Measurements from ENCODE around the gene CDAN1. TPM values are rescaled to one million over a fixed set of nuclear protein-coding genes. Genes with fewer than 3 reads are reported as not detected.

Gene CDAN1
- total and polyA plus RNA-seq, 10 of the 15 experiments (the other 5 are each of a cell fraction or from before 2014, with no cell fraction given), result 0.56 to 14.2 (median 6.7) TPM

DNA sequence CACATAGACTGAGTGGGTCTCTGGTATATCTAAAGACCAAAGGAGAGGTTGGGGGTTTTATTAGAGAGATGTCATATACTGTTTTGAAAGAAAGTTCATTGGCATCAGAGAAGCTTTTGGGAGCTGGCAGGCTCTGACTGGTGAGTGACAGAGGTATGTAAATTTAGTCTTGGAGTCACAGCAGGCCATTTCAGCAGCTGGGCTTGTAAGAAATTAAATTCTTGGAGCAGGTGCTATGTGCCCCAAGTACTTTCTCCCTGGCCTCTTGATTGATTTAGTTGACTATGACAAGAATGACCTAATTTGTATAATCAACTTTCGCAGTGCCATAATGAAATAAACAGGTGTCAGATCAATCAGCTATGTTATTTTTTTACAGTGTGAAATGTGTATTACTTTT lies 47.8 kb upstream of the CDAN1 start:
- ChIA-PET RAD21 (ENCODE audit: unreplicated experiment) (no interaction called here), POLR2A (interaction anchor here (0.6 kb wide), 4 partner anchors 130 to 430 kb away, joined by 3 to 6 read pairs (median 3); no protein-coding TSS in a partner anchor)
- no TSS peak for BruUV-seq (replicated peaks)

DNA sequence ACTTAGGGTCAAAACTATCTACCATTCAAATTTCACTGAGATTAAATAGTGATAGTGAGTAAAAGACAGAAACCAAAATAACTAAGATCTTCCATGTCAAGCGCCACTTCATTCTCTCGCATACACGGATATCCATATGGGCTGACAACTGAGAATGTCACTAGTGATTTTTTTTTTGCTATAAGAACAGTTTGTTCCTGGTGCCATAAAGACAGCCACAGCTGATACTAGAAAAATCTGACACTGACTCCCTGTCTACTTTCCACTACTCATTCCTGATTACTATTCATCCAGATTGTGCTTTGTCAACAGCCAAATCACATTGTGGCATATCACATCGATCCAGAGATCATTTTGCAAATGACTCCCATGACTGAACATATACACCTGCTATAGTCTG lies 45.8 kb upstream of the CDAN1 start:
- 98% methylated on average over 4 of the region's 4 CpGs for WGBS (ENCODE audit: insufficient coverage, insufficient replicate concordance, low lambda C conversion rate, missing lambda C conversion rate)
- RAD21 ChIA-PET (ENCODE audit: unreplicated experiment), result no interaction called here
- H3K9me3 ChIP-seq (replicated peaks; ENCODE audit: control insufficient read depth, insufficient read depth, low read length), result no peaks in the 10 kb centered on the region
- ATAC-seq (no peak), FAIRE-seq (no peak), DNase-seq (ENCODE audit: low read depth, low spot score) (no peak)
- H3K9ac ChIP-seq (ENCODE audit: control insufficient read depth, insufficient read depth, low read length), result no peak overlapping the region
- CTCF ChIA-PET, result interaction anchor here (0.6 kb wide), 1 partner anchor 10 kb away, joined by 3 read pairs; no protein-coding TSS in a partner anchor
- no peaks in the 10 kb centered on the region for H3K4me1 ChIP-seq (ENCODE audit: control insufficient read depth, insufficient read depth, low read length)
- no peaks in the 10 kb centered on the region for H3K27me3 ChIP-seq (replicated peaks in 1 of 2; ENCODE audit: control insufficient read depth in 2 of 2, insufficient read depth in 2 of 2, low read length in 1 of 2)
- H3K27ac ChIP-seq (ENCODE audit: control insufficient read depth, insufficient read depth), result no peak overlapping the region
- no peaks in the 10 kb centered on the region for H3K36me3 ChIP-seq (ENCODE audit: control insufficient read depth in 2 of 2, insufficient read depth in 2 of 2, low read length in 1 of 2)
- no TSS peak for BruUV-seq (replicated peaks)
- H4K20me1 ChIP-seq (ENCODE audit: control insufficient read depth, insufficient read depth), result no peaks in the 10 kb centered on the region
- SMC1A ChIA-PET (ENCODE audit: uncharacterized antibody, unreplicated experiment), result interaction anchor here (1.2 to 1.6 kb wide), 2 partner anchors 47 to 80 kb away, joined by 4 to 5 read pairs; no protein-coding TSS in a partner anchor
- in situ Hi-C loops (cut with MboI), result no loop called here
- no peak overlapping the region for H3K4me3 ChIP-seq
- intact Hi-C loops (cut with micrococcal nuclease; ENCODE audit: unreplicated experiment), result no loop called here
- no peak for TF ChIP-seq KDM1A (IDR thresholded peaks at IDR 0.05; ENCODE audit: borderline replicate concordance)
- TF ChIP-seq, protein P1, sequence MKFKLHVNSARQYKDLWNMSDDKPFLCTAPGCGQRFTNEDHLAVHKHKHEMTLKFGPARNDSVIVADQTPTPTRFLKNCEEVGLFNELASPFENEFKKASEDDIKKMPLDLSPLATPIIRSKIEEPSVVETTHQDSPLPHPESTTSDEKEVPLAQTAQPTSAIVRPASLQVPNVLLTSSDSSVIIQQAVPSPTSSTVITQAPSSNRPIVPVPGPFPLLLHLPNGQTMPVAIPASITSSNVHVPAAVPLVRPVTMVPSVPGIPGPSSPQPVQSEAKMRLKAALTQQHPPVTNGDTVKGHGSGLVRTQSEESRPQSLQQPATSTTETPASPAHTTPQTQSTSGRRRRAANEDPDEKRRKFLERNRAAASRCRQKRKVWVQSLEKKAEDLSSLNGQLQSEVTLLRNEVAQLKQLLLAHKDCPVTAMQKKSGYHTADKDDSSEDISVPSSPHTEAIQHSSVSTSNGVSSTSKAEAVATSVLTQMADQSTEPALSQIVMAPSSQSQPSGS (IDR thresholded peaks at IDR 0.05; ENCODE audit: low read length), result no peak
- TF ChIP-seq, protein P2, sequence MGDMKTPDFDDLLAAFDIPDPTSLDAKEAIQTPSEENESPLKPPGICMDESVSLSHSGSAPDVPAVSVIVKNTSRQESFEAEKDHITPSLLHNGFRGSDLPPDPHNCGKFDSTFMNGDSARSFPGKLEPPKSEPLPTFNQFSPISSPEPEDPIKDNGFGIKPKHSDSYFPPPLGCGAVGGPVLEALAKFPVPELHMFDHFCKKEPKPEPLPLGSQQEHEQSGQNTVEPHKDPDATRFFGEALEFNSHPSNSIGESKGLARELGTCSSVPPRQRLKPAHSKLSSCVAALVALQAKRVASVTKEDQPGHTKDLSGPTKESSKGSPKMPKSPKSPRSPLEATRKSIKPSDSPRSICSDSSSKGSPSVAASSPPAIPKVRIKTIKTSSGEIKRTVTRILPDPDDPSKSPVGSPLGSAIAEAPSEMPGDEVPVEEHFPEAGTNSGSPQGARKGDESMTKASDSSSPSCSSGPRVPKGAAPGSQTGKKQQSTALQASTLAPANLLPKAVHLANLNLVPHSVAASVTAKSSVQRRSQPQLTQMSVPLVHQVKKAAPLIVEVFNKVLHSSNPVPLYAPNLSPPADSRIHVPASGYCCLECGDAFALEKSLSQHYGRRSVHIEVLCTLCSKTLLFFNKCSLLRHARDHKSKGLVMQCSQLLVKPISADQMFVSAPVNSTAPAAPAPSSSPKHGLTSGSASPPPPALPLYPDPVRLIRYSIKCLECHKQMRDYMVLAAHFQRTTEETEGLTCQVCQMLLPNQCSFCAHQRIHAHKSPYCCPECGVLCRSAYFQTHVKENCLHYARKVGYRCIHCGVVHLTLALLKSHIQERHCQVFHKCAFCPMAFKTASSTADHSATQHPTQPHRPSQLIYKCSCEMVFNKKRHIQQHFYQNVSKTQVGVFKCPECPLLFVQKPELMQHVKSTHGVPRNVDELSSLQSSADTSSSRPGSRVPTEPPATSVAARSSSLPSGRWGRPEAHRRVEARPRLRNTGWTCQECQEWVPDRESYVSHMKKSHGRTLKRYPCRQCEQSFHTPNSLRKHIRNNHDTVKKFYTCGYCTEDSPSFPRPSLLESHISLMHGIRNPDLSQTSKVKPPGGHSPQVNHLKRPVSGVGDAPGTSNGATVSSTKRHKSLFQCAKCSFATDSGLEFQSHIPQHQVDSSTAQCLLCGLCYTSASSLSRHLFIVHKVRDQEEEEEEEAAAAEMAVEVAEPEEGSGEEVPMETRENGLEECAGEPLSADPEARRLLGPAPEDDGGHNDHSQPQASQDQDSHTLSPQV (IDR thresholded peaks at IDR 0.05), result no peak
- no peak for TF ChIP-seq BMI1 (IDR thresholded peaks at IDR 0.05; ENCODE audit: borderline replicate concordance)
- no peak for TF ChIP-seq BCL11A (IDR thresholded peaks at IDR 0.05; ENCODE audit: low read depth, low read length)
- TF ChIP-seq NFYB (IDR thresholded peaks at IDR 0.05; ENCODE audit: insufficient read depth, low read depth, low read length), result no peak
- TF ChIP-seq STAT3 (IDR thresholded peaks at IDR 0.05; ENCODE audit: low read depth, low read length), result no peak
- H3K4me2 ChIP-seq (ENCODE audit: control insufficient read depth, insufficient read depth), result no peak overlapping the region
- H2AFZ ChIP-seq (ENCODE audit: control insufficient read depth, low read depth, low read length), result no peak overlapping the region
- POLR2A ChIA-PET, result no interaction called here
- no peaks in the 10 kb centered on the region for H3K79me2 ChIP-seq (ENCODE audit: control insufficient read depth, insufficient read depth, low read length)

More for the DNA sequence above, 47.8 kb upstream of the CDAN1 start:
- TF ChIP-seq NR2C2 (IDR thresholded peaks at IDR 0.05; ENCODE audit: borderline replicate concordance, control insufficient read depth, insufficient read length, low read depth), result no peak
- TF ChIP-seq, protein P3, sequence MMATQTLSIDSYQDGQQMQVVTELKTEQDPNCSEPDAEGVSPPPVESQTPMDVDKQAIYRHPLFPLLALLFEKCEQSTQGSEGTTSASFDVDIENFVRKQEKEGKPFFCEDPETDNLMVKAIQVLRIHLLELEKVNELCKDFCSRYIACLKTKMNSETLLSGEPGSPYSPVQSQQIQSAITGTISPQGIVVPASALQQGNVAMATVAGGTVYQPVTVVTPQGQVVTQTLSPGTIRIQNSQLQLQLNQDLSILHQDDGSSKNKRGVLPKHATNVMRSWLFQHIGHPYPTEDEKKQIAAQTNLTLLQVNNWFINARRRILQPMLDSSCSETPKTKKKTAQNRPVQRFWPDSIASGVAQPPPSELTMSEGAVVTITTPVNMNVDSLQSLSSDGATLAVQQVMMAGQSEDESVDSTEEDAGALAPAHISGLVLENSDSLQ (IDR thresholded peaks at IDR 0.05), result no peak
- TF ChIP-seq NFIC (IDR thresholded peaks at IDR 0.05; ENCODE audit: low read depth, low read length), result no peak
- TF ChIP-seq ZZZ3 (IDR thresholded peaks at IDR 0.05; ENCODE audit: control insufficient read depth, insufficient read length, low read depth), result no peak
- TF ChIP-seq NR2C1 (IDR thresholded peaks at IDR 0.05), result no peak
- no peak for TF ChIP-seq STAT3 (IDR thresholded peaks at IDR 0.05; ENCODE audit: low read depth, low read length)
- Histone ChIP-seq H4K20me1 (ENCODE audit: control insufficient read depth, insufficient read depth) (no peaks in the 10 kb centered on the region), H3K4me3 (no peak overlapping the region), H3K9ac (ENCODE audit: control insufficient read depth, insufficient read depth, low read length) (no peak overlapping the region), H3K27ac (ENCODE audit: control insufficient read depth, insufficient read depth) (no peak overlapping the region), H3K27me3 (replicated peaks in 1 of 2; ENCODE audit: control insufficient read depth in 2 of 2, insufficient read depth in 2 of 2, low read length in 1 of 2) (no peaks in the 10 kb centered on the region), H3K4me2 (ENCODE audit: control insufficient read depth, insufficient read depth) (no peak overlapping the region), H3K79me2 (ENCODE audit: control insufficient read depth, insufficient read depth, low read length) (no peaks in the 10 kb centered on the region), H2AFZ (ENCODE audit: control insufficient read depth, low read depth, low read length) (no peak overlapping the region), H3K4me1 (ENCODE audit: control insufficient read depth, insufficient read depth, low read length) (no peaks in the 10 kb centered on the region), H3K9me3 (replicated peaks; ENCODE audit: control insufficient read depth, insufficient read depth, low read length) (no peaks in the 10 kb centered on the region), H3K36me3 (ENCODE audit: control insufficient read depth in 2 of 2, insufficient read depth in 2 of 2, low read length in 1 of 2) (no peaks in the 10 kb centered on the region)
- WGBS (ENCODE audit: insufficient coverage, insufficient replicate concordance, low lambda C conversion rate, missing lambda C conversion rate), result 96% methylated on average over 1 of the region's 1 CpG
- intact Hi-C loops (cut with micrococcal nuclease; ENCODE audit: unreplicated experiment) (no loop called here), in situ Hi-C loops (cut with MboI) (no loop called here)
- DNase-seq (ENCODE audit: low read depth, low spot score) (no peak), FAIRE-seq (no peak), ATAC-seq (no peak)
- CTCF ChIA-PET, result interaction anchor here (1.3 kb wide), 1 partner anchor 420 kb away, joined by 4 read pairs; no protein-coding TSS in a partner anchor
- SMC1A ChIA-PET (ENCODE audit: uncharacterized antibody, unreplicated experiment), result interaction anchor here (1.0 kb wide), 1 partner anchor 9 kb away, joined by 5 read pairs; no protein-coding TSS in a partner anchor

Measured in GM12878 (cell line).